OCI-LY7 (cell line): ENCODE results near the gene RHBDD1.

Experiments
- CTCF ChIP-seq: fragments of 200-600 bp; sonication (generic); conservative IDR thresholded peaks from 2 replicates; pipeline ENCODE4 v1.5.1; 2014; ENCODE audit warnings: mild to moderate bottlenecking, antibody characterized with exemption, low read length, moderate library complexity, mixed read lengths
- EZH2phosphoT487 ChIP-seq: fragments of 200-600 bp; sonication (generic); IDR thresholded peaks from 2 replicates; pipeline ENCODE4 v1.6.1; 2018; ENCODE audit warnings: low read depth, borderline replicate concordance, mild to moderate bottlenecking, mixed run types, antibody characterized with exemption, low read length, moderate library complexity, mixed read lengths

- TF ChIP-seq CTCF (no peak), EZH2phosphoT487 (no peak)
These were observed 164.3 kb downstream of the RHBDD1 start for GRCh38 chr2:227000123-227000522.
